Measurements from ENCODE around the gene LDLRAD4. TPM values are rescaled to one million over a fixed set of nuclear protein-coding genes. Genes with fewer than 3 reads are reported as not detected.

LDLRAD4 gene
- total and polyA plus RNA-seq, 9 of the 15 experiments (the other 6 are each of a cell fraction or from before 2014, with no cell fraction given) = 0.01 TPM; not detected in 8

DNA sequence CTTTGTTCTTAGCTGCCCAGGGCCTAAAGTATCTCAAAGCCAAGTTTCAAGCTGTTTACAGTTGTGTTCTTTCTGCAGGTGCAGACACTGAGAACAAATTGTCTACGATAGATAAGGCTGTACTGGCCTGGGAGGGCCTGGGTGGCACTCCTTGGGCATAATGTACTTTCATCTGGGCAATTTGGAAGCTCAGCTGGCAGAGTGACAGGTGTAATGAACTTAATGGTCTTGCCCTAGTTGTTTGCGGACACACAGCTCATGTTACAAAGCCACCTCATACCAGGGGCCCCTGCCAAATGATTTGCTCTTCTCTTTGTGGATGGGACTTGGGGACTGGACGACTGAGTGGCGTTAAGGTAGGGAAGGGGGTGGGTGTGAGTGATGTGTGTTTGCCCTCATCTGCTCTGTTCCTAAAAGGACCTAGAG, 4.3 kb downstream of the LDLRAD4 start:
- Histone ChIP-seq H3K36me3 (ENCODE audit: control insufficient read depth, insufficient read depth, low read length) (no peaks in the 10 kb centered on the region), H3K27me3 (ENCODE audit: control insufficient read depth in 2 of 2, insufficient read depth in 2 of 2, low read length in 2 of 2) (peaks cover 24 to 38% of the 10 kb centered on the region in 2 experiments), H3K79me2 (ENCODE audit: control insufficient read depth, insufficient read depth, low read length) (no peaks in the 10 kb centered on the region), H4K20me1 (replicated peaks; ENCODE audit: control insufficient read depth, insufficient read depth, low read length) (no peaks in the 10 kb centered on the region; the same call in 1 of the 2 replicates), H3K4me3 (no peak overlapping the region), H3K4me1 (replicated peaks in 1 of 2; ENCODE audit: control insufficient read depth in 2 of 2, insufficient read depth in 2 of 2, low read length in 2 of 2) (peaks cover 0 to 8% of the 10 kb centered on the region in 2 experiments; a peak in 2 of 5 replicates), H2AFZ (ENCODE audit: low read depth, low read length) (no peak overlapping the region), H3K9me1 (ENCODE audit: control insufficient read depth, insufficient read depth, low read length) (no peaks in the 10 kb centered on the region), H3K4me2 (ENCODE audit: insufficient read depth, low read length) (no peak overlapping the region), H3K27ac (ENCODE audit: extremely low read depth, low read depth, low read length) (no peak overlapping the region), H3K9me3 (replicated peaks; ENCODE audit: control insufficient read depth, insufficient read depth, low read depth, low read length) (no peaks in the 10 kb centered on the region), H3K9ac (ENCODE audit: insufficient read depth in 1 of 2, low read depth in 2 of 2, low read length in 2 of 2) (no peak overlapping the region)
- BruUV-seq (replicated peaks) = no TSS peak
- in situ Hi-C loops (cut with MboI) = no loop called here
- ChIA-PET CTCF (ENCODE audit: low intra/inter-chr PET ratio) (no interaction called here), POLR2A (interaction anchor here (0.5 to 0.8 kb wide), 3 partner anchors 20 to 218 kb away, joined by 3 read pairs; no protein-coding TSS in a partner anchor)
- FAIRE-seq (no peak), ATAC-seq (no peak), DNase-seq (ENCODE audit: extremely low read depth in 1 of 4, low spot score in 3 of 4) (no peak)
- intact Hi-C loops (cut with micrococcal nuclease) = no loop called here
- 6% methylated on average over 4 of the region's 4 CpGs for WGBS (ENCODE audit: insufficient coverage, low coverage, missing lambda C conversion rate)
- no peak for TF ChIP-seq NFIC (IDR thresholded peaks at IDR 0.05)
- TF ChIP-seq XRCC3 (IDR thresholded peaks at IDR 0.05) = no peak
- TF ChIP-seq SAFB2 (IDR thresholded peaks at IDR 0.05; ENCODE audit: borderline replicate concordance, low read depth, low read length, severe bottlenecking) = no peak
- TF ChIP-seq WHSC1 (IDR thresholded peaks at IDR 0.05; ENCODE audit: low read length) = no peak
- no peak for TF ChIP-seq NCOA4 (IDR thresholded peaks at IDR 0.05; ENCODE audit: partially characterized antibody)
- TF ChIP-seq HMG20B (CRISPR knock-in tag; IDR thresholded peaks at IDR 0.05) = no peak
- TF ChIP-seq MYBL2 (IDR thresholded peaks at IDR 0.05; ENCODE audit: low read depth) = no peak
- no peak for TF ChIP-seq MYBL2 (CRISPR knock-in tag; IDR thresholded peaks at IDR 0.05; ENCODE audit: borderline replicate concordance)
- TF ChIP-seq, protein P1, sequence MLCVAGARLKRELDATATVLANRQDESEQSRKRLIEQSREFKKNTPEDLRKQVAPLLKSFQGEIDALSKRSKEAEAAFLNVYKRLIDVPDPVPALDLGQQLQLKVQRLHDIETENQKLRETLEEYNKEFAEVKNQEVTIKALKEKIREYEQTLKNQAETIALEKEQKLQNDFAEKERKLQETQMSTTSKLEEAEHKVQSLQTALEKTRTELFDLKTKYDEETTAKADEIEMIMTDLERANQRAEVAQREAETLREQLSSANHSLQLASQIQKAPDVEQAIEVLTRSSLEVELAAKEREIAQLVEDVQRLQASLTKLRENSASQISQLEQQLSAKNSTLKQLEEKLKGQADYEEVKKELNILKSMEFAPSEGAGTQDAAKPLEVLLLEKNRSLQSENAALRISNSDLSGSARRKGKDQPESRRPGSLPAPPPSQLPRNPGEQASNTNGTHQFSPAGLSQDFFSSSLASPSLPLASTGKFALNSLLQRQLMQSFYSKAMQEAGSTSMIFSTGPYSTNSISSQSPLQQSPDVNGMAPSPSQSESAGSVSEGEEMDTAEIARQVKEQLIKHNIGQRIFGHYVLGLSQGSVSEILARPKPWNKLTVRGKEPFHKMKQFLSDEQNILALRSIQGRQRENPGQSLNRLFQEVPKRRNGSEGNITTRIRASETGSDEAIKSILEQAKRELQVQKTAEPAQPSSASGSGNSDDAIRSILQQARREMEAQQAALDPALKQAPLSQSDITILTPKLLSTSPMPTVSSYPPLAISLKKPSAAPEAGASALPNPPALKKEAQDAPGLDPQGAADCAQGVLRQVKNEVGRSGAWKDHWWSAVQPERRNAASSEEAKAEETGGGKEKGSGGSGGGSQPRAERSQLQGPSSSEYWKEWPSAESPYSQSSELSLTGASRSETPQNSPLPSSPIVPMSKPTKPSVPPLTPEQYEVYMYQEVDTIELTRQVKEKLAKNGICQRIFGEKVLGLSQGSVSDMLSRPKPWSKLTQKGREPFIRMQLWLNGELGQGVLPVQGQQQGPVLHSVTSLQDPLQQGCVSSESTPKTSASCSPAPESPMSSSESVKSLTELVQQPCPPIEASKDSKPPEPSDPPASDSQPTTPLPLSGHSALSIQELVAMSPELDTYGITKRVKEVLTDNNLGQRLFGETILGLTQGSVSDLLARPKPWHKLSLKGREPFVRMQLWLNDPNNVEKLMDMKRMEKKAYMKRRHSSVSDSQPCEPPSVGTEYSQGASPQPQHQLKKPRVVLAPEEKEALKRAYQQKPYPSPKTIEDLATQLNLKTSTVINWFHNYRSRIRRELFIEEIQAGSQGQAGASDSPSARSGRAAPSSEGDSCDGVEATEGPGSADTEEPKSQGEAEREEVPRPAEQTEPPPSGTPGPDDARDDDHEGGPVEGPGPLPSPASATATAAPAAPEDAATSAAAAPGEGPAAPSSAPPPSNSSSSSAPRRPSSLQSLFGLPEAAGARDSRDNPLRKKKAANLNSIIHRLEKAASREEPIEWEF (CRISPR knock-in tag; IDR thresholded peaks at IDR 0.05) = no peak
- TF ChIP-seq ZNF586 (CRISPR knock-in tag; conservative IDR thresholded peaks at IDR 0.05) = no peak

All from K562 (cell line).